ENCODE measurements around the gene PNLIPRP1.

DNA sequence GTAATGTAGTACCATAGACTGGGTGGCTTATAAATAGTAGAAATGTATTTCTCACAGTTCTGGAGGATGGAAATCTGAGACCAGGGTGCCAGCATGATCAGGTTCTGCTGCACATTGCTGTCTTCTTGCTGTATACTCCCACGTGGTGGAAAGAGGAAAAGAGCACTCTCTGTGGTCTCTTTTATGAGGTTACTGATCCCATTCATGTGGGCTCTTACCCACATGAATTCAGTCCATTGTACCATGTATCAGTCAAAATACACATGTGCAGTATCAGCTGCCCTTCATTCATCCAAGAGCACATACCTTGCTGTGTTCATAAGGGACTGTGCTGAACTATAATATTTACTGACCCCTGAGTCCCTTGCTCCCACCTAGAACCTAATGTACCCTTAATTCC is 47.1 kb downstream of the PNLIPRP1 start:
- TF ChIP-seq RCOR1 (IDR thresholded peaks at IDR 0.05; ENCODE audit: insufficient replicate concordance, low read length) (no peak), POLR2A (IDR thresholded peaks at IDR 0.05; ENCODE audit: low read depth, low read length) (no peak), RAD21 (IDR thresholded peaks at IDR 0.05; ENCODE audit: low read length) (no peak), SMC3 (IDR thresholded peaks at IDR 0.05; ENCODE audit: low read depth, low read length) (no peak), USF2 (IDR thresholded peaks at IDR 0.05; ENCODE audit: low read depth, low read length) (no peak), CHD1 (IDR thresholded peaks at IDR 0.05; ENCODE audit: low read depth, low read length) (no peak), BHLHE40 (IDR thresholded peaks at IDR 0.05; ENCODE audit: low read depth, low read length) (no peak), MXI1 (IDR thresholded peaks at IDR 0.05; ENCODE audit: borderline replicate concordance, low read depth, low read length) (no peak), RFX5 (IDR thresholded peaks at IDR 0.05; ENCODE audit: low read depth, low read length) (no peak), CEBPB (IDR thresholded peaks at IDR 0.05; ENCODE audit: low read depth, low read length) (no peak), ELK1 (IDR thresholded peaks at IDR 0.05; ENCODE audit: borderline replicate concordance, low read depth, low read length) (no peak), NFE2L2 (IDR thresholded peaks at IDR 0.05; ENCODE audit: low read depth, low read length) (no peak)
- TF ChIP-seq, protein P1, sequence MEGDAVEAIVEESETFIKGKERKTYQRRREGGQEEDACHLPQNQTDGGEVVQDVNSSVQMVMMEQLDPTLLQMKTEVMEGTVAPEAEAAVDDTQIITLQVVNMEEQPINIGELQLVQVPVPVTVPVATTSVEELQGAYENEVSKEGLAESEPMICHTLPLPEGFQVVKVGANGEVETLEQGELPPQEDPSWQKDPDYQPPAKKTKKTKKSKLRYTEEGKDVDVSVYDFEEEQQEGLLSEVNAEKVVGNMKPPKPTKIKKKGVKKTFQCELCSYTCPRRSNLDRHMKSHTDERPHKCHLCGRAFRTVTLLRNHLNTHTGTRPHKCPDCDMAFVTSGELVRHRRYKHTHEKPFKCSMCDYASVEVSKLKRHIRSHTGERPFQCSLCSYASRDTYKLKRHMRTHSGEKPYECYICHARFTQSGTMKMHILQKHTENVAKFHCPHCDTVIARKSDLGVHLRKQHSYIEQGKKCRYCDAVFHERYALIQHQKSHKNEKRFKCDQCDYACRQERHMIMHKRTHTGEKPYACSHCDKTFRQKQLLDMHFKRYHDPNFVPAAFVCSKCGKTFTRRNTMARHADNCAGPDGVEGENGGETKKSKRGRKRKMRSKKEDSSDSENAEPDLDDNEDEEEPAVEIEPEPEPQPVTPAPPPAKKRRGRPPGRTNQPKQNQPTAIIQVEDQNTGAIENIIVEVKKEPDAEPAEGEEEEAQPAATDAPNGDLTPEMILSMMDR (conservative IDR thresholded peaks at IDR 0.05; ENCODE audit: low read depth, low read length): no peak

Data from IMR-90 (cell line).